ENCODE results near the gene PPP4C.

The PPP4C gene

GRCh38 chr16:30060346-30060745 lies 15.4 kb upstream of the PPP4C start:
- no peak for DNase-seq

- DNase-seq = no peak
These were observed 14.8 kb upstream of the PPP4C start for GRCh38 chr16:30060836-30061554.

DNA sequence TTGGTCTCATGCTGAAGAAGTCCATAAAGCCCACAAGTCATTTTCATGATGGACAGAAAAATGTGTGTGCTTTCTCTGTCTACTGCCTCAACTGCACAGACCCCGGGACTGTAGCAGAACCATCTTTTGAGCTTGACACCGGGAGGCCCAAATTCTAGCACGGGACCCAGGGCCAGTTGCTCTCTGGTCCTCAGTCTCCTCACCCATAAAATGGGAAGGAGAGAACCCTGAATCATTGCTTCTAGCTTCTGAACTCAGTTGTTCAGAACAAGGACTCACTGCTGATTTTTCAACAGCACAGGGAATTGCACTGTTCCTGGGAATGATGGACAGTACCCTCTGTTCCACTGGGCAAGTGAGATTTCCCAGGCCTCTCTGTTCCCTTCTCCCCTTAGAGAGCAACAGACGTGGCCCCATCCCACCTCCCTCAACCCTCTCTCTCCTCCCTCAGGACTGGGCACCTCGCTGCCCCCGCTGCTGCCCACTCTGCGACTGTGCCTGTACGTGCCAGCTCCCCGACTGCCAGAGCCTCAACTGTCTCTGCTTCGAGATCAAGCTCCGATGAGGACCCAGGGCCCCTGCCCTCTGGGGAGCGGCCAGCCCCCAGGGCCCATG lies 12.4 kb upstream of the PPP4C start:
- DNase-seq = no peak

GRCh38 chr16:30063893-30064728 lies 11.7 kb upstream of the PPP4C start:
- peak; percentile 45 to 54 for DNase-seq

- no peak for DNase-seq
These were observed 11.1 kb upstream of the PPP4C start for GRCh38 chr16:30064729-30065101.

DNA sequence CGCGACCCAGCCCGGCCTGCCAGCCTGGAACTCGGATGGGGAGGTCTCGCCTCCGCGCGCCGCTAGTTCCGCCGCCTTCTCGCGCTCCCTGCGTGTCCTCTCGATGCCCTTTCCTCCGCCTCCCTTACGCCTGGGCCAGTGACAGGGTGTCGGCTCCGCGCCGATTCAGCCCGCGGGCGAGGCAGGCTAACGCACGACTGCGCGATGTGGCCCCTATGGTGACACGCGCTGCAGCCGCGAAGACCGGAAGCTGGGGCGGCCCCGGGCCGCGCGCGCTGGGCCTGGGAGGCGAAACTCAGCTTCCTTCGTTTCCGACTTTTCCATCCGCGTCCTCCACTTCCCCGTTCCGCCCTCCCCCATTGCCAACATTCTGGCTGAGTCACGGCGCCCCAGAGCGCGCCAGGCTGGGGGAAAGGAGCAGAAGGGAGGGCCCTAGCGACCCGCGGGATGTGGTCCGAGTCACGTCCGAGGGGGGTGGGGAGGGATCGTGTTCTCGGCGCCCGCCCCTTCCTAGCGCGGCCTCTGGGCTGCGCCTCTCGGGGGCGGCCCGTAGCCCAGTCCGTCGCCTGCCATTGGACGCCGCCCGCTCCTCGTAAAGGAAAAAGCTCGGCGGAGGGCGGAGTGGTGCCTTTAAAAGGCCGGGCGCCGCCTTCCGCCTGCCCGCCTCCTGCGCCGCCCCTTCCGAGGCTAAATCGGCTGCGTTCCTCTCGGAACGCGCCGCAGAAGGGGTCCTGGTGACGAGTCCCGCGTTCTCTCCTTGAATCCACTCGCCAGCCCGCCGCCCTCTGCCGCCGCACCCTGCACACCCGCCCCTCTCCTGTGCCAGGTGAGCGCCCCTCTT lies 10.5 kb upstream of the PPP4C start, which contains the start of gene ALDOA:
Gene ALDOA (plus strand): TSS at position 659 of the 841 bp plus-strand sequence. CDS start 1,138 bp downstream, outside the sequence.
- DNase-seq = peak; percentile 89 to 97

DNA sequence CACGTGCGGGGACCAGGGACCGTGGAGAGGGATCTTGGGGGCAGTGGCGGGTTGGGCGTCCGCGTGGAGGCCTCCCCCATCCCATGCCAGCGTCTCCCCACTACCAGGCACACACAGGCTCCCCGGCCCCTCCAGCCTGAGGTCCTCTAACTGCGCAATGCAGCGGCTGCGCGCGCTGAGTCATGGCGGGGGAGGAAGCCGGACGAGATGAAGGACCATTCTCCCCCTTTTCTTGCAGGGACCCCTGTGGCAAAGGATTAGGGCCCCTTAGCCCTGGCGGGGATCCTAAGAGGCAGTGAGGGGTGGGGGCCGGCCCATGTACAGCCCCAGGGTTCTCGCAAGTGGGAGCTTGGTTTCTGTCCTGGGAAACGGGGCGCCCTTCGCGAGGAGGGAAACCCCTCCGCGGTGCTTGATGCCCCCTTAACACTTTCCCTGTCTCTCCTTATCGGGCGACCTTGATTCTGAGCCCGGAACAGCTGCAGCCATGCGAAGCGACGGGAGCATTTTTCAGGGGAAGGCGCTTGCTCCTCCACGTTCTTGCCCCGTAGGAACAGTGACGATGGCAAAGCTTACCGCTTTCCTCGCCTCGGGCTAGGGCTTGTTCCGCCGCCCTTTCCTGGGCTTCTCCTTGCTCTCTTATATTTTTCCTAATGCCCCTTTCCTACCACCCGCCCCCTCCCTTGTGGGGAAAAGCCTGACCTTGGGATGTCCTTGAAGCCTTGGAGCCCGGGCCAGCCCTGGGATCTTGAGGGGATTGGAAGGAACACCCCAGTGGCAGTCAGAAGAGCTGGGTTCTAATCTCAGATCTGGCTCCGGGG lies 9.6 kb upstream of the PPP4C start:
- no peak for DNase-seq

DNA sequence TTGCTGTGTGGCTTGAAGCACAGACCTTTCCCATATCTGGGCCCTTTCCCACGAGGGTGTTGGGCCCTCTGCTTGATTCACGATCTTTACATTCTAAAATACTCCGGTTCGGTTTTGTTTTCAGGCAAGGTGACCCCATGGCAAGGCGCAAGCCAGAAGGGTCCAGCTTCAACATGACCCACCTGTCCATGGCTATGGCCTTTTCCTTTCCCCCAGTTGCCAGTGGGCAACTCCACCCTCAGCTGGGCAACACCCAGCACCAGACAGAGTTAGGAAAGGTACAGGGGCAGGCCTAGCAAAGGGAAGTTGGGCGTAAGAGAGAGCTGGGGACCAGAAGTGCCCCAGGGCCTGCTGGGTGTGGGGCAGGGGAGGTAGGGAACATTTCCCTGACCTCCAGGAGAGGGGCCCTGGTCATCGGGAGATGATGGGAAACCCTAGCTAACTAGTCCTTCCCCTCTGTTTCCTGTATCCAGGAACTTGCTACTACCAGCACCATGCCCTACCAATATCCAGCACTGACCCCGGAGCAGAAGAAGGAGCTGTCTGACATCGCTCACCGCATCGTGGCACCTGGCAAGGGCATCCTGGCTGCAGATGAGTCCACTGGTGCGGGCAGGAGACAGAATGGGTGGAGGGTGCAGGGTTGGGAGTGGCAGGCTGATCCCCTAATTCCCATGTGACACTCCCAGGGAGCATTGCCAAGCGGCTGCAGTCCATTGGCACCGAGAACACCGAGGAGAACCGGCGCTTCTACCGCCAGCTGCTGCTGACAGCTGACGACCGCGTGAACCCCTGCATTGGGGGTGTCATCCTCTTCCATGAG lies 8.8 kb upstream of the PPP4C start:
- DNase-seq = no peak

DNA sequence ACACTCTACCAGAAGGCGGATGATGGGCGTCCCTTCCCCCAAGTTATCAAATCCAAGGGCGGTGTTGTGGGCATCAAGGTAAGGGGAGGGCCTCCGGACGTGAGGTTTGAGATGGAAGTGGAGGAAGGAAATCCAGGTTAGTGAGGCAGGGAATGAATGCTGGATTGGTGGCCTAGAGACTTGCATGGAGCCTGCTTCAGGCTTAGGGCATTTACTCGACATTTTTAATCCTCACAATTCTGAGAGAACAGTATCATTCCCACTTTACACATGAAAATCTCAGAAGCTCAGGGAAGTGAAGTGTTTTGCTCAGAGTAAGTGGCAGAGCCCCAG lies 8.2 kb upstream of the PPP4C start:
- DNase-seq = no peak

DNA sequence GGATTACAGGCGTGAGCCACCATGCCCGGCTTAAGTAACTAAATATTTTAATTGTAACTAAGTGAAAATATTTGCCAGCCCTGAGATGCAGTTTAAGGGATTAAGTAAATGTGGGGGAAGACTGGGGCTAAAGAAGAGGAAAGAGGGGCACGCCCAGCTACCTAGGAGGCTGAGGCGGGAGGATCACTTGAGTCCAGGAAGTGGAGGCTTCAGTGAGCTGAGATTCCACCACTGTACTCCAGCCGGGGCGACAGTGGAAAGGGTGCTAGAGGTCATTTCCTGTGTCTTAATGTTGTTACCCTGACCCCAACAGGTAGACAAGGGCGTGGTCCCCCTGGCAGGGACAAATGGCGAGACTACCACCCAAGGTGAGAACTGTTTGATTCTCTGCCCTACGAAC lies 7.5 kb upstream of the PPP4C start:
- no peak for DNase-seq

GRCh38 chr16:30068750-30069610 lies 6.8 kb upstream of the PPP4C start:
- no peak for DNase-seq

DNA sequence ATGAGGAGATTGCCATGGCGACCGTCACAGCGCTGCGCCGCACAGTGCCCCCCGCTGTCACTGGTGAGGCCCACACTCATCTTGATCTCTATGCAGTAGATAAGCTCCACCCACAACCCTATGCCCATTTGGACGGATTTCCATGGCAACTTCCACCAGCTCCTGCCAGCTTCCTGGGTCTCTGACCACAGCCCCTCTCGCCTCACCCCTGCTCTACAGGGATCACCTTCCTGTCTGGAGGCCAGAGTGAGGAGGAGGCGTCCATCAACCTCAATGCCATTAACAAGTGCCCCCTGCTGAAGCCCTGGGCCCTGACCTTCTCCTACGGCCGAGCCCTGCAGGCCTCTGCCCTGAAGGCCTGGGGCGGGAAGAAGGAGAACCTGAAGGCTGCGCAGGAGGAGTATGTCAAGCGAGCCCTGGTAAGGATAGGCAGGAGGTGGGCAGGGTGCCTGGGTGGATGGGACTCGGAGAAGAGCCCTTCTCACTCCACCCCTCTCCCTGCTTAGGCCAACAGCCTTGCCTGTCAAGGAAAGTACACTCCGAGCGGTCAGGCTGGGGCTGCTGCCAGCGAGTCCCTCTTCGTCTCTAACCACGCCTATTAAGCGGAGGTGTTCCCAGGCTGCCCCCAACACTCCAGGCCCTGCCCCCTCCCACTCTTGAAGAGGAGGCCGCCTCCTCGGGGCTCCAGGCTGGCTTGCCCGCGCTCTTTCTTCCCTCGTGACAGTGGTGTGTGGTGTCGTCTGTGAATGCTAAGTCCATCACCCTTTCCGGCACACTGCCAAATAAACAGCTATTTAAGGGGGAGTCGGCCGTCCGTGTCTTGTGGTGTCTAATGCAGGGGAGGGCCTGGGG lies 6.0 kb upstream of the PPP4C start:
- no peak for DNase-seq

- no peak for DNase-seq
These were observed 5.3 kb upstream of the PPP4C start for GRCh38 chr16:30070490-30070889.

DNA sequence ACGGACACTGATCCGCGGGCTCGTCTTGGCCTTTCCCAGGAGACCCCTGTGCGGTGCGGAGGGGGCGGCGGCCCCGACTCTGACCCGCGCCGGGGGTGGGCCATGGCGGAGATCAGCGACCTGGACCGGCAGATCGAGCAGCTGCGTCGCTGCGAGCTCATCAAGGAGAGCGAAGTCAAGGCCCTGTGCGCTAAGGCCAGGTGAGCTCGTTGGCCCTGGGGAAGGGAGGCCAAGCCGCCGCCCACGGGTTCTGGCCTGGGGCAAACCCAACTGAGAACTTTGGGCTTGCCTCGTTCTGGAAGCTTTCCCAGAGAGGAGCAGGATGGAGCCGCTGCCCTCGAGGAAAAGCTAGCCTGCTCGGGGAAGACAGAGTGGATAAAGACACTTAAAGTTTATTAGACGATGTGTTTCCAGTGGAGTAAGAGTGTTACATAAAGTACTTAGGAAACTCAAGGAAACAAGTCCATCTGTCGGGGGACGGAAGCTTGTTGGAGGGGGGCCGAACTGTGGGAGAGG lies 540 bp downstream of the PPP4C start:
- no peak for DNase-seq

- DNase-seq = no peak
These were observed 1.9 kb downstream of the PPP4C start for GRCh38 chr16:30077656-30078055.

DNA sequence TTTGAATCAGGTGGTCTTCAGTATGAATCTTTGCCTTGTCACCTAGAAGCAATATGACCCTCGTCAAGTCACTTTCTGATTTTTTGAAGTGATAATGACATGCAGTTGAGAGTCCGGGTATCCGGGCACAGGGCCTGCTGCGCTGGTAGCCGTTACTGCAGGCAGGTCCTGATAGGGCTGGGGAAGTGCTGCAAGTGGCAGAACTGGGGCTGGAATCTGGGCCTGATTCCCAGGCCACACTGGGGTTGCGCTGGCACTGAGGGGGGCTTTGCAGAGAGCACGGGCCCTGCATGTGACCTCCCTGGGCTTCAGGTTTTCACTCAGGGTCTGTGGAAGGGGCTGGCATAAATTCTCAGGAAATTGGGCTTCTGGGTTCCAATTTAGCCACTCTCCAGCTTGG lies 3.0 kb downstream of the PPP4C start:
- DNase-seq = no peak

DNA sequence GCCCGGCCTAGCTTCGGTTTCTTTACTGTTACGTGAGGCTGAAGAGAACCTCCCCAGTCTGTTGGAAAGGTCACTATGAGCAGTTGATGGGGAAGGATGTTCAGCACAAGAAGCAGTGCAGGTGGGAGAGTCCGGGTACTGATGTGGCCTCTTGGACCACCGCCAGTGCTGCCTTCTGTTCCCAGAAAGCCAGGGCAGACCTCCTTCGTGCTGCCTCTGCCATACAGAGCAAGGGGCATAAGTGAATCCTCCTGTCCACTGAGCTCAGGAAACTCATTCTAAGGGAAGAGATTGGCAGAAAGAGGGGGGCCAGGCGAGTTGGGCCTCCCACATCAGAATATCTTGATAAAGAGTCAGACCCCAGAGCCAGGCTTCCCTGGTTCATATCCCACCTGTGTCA lies 3.7 kb downstream of the PPP4C start:
- DNase-seq = no peak

DNA sequence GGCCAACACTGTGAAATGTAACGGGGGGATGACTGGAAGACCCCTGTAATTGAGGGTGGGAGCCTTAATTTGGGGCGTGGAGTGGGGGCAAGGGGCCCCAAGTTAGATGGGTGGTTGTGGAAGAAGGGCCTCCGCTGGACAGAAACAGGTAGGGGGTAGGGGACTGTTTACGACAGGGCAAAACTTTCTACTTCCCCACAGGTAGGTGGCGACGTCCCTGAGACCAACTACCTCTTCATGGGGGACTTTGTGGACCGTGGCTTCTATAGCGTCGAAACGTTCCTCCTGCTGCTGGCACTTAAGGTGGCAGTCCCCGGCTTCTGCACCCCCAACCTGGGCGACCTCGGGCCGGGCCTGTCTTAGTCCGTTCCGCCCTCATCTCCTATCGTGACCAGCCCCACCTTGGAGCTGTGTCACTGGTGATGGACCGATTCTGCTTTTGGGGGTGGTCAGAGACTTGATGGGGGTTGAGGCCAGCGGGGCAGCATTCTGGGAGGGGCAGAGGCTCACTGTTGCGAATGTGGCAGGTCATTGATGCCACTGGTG lies 6.8 kb downstream of the PPP4C start:
- DNase-seq = no peak

Measured in NCI-H446 (cell line).